NCI-H748 (cell line): ENCODE measurements around the gene SLC43A3.

Source experiments
- DNase-seq: peaks from one replicate; lab custom pipeline; 2025; ENCODE audit not compliant: unreplicated experiment; lab: John Stamatoyannopoulos, UW

The SLC43A3 gene

GRCh38 chr11:57426929-57427726 is at the start of gene SLC43A3:
Gene SLC43A3, minus strand, starts transcription at chr11:57427121. Its CDS starts 949 bp downstream, at chr11:57426172.
- no peak for DNase-seq

- DNase-seq, result peak; percentile 56
Observed at GRCh38 chr11:57476047-57476756, 49.3 kb upstream of the SLC43A3 start.

GRCh38 chr11:57475671-57476046 is 48.7 kb upstream of the SLC43A3 start:
- no peak for DNase-seq

GRCh38 chr11:57475191-57475590 is 48.3 kb upstream of the SLC43A3 start:
- DNase-seq, result no peak

GRCh38 chr11:57474803-57475115 is 47.8 kb upstream of the SLC43A3 start:
- DNase-seq, result no peak

GRCh38 chr11:57474017-57474802 is 47.3 kb upstream of the SLC43A3 start:
- DNase-seq, result no peak

GRCh38 chr11:57473285-57473841 is 46.4 kb upstream of the SLC43A3 start:
- DNase-seq, result no peak

GRCh38 chr11:57471496-57471895 is 44.6 kb upstream of the SLC43A3 start:
- DNase-seq, result no peak

GRCh38 chr11:57469268-57469667 is 42.3 kb upstream of the SLC43A3 start:
- DNase-seq, result no peak

- DNase-seq, result no peak
Observed at GRCh38 chr11:57468276-57468675, 41.4 kb upstream of the SLC43A3 start.

GRCh38 chr11:57467508-57468157 is 40.7 kb upstream of the SLC43A3 start:
- no peak for DNase-seq

- DNase-seq, result no peak
Observed at GRCh38 chr11:57466680-57467079, 39.8 kb upstream of the SLC43A3 start.

- no peak for DNase-seq
Observed at GRCh38 chr11:57464539-57465181, 37.7 kb upstream of the SLC43A3 start.

- DNase-seq, result no peak
Observed at GRCh38 chr11:57463671-57464538, 37.0 kb upstream of the SLC43A3 start.

- no peak for DNase-seq
Observed at GRCh38 chr11:57462597-57462996, 35.7 kb upstream of the SLC43A3 start.

GRCh38 chr11:57461841-57462489 is 35.0 kb upstream of the SLC43A3 start:
- DNase-seq, result no peak

- peak; percentile 57 for DNase-seq
Observed at GRCh38 chr11:57460758-57461749, 34.1 kb upstream of the SLC43A3 start.
